HG03460 (cell line): ENCODE data around the gene PMPCA.
"Not testable (repeated sequence)": the region's sequence is repeated elsewhere in the genome, so short reads cannot be mapped to it uniquely, and the experiment has no call there.

Experiments
- ATAC-seq: cut with Tn5 transposase; IDR thresholded peaks from one replicate; pipeline ENCODE4 v1.9.1; 2021; ENCODE audit not compliant: unreplicated experiment

The PMPCA gene

GRCh38 chr9:136409557-136410455 is 652 bp upstream of the PMPCA start:
- ATAC-seq = peak; percentile 20

DNA sequence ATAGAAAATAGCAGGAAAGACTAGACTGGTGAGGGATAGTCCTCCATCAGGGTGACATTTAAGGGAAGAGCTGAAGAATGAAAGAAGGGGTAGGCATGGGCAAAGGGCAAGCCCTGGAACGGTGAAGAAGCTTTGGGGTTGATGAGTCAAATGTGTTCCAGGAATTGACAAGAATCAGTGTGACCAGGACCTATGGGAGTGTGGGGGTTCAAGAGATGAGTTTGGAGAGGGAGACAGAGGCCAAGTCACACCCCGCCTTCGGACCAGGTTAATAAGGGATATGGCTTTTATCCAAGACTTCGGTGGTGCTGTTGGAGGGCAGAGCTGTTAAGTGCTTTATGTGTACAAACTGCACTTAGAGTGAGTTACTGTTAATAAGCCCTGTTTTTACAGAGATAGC is 920 bp downstream of the PMPCA start:
- ATAC-seq = no peak

DNA sequence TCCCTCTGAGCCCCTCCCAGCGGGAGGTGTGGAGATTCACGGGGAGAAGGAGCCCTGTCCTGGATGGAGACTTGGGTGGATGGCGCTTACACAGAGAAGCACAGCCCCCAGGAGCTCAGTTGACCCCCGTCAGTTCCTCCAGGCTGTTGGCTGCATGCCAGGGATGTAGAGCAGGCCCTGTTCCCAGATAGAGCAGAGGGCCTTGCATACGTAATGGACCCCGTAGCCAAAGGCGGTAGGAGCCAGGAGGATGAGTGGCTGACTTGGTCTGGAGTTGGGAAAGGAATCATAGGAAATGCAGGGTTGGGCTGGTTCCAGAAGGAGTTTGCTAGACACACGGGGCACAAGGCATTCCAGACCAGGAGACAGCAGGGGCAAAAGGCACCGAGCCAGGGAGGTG is 2.5 kb downstream of the PMPCA start:
- ATAC-seq = no peak

DNA sequence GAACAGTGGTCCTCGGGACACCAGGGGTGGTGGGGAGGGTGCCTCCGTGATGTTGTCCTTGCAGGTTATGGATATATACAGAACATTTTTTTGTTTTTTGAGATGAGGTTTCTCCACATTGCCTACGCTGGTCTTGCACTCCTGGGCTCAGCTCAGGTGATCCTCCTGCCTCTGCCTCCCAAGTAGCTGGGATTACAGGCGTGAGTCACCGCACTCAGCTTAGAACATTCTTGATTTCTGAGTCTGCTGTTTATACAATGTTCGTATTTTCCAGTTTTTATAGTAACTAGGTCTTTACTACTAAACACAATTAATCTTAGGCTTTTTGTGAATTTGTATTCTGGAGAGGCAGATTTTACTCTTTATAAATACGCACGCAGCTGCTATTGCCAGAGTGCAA is 6.0 kb downstream of the PMPCA start:
- no peak for ATAC-seq

DNA sequence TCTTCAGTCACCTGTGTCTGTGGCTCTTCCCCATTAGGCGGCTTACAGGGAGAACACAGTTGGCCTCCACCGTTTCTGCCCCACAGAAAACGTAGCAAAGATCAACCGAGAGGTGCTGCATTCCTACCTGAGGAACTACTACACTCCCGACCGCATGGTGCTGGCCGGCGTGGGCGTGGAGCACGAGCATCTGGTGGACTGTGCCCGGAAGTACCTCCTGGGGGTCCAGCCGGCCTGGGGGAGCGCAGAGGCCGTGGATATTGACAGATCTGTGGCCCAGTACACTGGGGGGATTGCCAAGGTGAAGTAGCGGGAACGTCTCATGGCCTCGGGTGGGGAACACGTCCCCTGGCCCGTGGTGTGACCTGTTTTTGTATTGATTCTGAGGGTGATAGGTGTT is 6.5 kb downstream of the PMPCA start:
- no peak for ATAC-seq

DNA sequence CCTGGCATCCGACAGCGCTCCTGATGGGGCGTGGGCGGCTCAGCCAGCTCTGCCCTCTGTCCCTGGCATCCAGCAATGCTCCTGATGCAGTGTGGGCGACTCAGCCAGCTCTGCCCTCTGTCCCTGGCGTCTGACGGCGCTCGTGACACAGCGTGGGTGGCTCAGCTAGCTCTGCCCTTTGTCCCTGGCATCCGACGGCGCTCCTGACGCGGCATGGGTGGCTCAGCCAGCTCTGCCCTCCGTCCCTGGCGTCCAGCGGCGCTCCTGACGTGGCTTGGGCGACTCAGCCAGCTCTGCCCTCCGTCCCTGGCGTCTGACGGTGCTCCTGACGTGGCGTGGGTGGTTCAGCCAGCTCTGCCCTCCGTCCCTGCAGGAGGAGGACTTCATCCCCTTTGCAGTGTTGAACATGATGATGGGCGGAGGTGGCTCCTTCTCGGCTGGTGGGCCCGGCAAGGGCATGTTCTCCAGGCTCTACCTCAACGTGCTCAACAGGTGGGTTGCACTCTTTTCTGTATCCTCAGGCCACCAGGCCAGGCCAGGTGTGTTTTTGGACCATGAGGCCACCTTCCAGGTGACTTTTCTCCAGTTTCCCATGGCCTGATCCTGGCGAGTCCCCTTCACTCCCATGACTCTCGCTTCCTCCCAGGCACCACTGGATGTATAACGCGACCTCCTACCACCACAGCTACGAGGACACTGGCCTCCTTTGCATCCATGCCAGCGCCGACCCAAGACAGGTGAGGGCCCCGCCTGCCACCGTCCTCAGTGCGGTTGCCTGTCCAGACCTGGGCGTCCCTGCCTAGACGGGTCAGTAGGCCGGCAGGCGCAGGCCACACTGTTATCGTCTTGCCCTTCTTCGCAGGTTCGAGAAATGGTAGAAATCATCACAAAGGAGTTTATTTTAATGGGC is 8.0 kb downstream of the PMPCA start:
- ATAC-seq = no peak

DNA sequence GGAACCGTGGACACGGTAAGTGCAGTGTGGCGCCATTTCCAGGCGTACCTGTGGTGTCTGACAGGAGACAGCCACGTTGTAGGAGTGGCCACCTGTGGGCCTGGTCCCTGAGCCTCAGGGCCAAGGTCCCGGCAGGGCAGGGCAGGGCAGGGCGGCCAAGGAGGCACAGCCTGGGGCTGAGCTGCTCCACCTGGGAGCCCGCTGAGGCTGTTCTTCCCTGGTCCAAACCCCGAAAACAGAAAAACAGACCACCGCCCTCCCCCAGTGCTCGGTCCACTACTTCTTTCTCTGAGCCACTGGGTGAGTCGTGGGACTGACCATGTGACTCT is 8.6 kb downstream of the PMPCA start:
- no peak for ATAC-seq

DNA sequence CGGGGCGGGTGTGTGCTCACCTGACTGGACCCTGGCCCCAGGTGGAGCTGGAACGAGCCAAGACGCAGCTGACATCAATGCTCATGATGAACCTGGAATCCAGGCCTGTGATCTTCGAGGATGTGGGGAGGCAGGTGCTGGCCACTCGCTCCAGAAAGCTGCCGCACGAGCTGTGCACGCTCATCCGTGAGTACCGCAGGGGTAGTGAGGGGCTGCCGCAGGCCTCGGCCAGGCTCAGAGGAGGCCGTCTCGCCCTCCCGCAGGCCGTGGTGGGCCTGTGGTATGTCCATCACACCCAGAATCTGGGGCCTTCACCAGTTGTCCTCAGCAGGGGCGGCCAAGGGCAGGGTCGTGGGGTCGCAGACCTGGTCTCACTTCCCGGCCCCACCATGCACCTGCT is 11.3 kb downstream of the PMPCA start:
- ATAC-seq = no peak

- no peak for ATAC-seq
These were observed 12.4 kb downstream of the PMPCA start for GRCh38 chr9:136422876-136423275.

GRCh38 chr9:136423432-136424146 is 13.1 kb downstream of the PMPCA start:
- ATAC-seq = no peak

DNA sequence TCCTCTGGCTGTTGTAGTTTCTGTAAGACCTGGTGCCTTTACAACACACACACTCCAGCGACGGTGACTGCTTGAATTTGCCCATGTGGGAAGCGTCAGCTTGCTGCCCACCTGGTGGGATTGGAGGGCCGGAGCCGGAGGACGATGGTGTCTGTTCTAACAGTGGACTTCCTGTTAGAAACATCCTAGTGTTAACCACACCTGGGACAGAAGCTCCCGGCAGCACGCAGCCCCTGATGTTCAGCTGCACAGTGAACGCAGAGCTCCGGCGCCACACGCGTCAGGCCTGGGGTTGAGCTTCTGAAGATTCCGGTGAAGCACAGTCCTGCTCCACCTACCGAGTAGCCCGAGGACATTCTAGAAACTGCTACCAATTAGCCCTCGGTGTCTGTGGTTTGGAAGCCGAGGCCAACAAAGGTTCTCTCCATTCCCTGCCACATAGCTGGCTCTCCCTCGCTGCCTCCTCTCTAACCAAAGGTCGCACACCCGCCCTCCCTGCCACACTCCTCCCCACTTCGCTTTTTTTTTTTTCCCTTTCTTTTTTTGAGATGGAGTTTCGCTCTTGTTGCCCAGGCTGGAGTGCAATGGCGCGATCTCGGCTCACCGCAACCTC is 14.4 kb downstream of the PMPCA start:
- no peak for ATAC-seq

DNA sequence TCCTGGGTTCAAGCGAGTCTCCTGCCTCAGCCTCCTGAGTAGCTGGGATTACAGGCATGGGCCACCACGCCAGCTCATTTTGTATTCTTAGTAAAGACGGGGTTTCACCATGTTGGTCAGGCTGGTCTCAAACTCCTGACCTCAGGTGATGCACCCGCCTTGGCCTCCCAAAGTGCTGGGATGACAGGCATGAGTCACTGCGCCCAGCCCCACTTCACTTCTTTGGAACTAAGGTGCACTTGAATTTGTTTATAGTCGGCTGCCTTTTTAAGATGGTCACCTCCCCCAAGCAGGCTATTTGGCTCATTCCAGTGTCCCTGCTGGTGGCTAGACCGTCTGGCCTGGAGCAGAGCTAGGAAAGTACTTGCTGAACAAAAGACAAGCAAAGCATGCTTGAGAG is 14.9 kb downstream of the PMPCA start:
- not testable (repeated sequence) for ATAC-seq

DNA sequence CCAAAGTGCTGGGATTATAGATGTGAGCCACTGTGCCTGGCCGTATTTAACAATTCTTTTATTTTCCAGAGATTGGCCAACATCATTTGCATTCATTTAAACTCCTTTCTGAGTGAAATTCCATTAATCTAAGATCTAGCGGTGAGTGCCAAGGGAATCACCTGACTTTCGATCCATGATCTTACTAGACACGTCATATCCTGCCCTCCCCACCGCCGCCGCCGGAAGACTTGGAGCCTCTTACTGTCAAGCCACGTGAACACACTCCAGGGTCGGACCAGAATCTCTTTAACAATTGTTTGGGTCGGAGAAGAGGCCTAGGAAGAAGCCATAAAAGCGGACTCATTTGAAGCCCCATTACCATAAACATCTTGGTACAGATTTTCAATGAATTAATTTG is 16.3 kb downstream of the PMPCA start:
- no peak for ATAC-seq

DNA sequence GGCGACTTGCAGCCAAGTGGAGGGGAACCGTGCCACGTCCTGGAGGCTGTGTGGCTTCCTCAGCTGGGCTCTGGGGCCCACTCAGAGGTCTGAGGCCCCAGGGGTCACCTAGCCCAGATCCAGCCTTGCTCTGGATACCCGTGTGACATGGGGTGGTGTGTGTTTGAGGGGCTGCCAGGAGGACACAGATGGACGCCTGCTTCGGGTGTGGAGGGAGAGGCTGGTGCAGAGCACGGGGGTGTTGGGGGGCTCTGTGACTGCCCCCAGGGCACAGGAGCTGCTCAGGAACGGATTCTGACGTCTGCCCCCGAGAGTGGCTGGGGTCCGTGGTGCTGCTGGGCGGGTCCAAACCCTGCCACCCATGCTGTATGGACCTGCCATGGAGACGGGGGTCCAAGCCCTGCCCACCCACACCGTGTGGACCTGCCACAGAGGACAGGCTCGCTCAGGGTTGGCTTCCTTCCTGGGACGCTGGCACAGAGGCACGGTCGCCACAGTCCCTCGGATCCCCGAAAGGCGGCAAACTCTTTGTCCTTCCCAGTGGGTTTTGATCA is 18.7 kb downstream of the PMPCA start:
- ATAC-seq = no peak

DNA sequence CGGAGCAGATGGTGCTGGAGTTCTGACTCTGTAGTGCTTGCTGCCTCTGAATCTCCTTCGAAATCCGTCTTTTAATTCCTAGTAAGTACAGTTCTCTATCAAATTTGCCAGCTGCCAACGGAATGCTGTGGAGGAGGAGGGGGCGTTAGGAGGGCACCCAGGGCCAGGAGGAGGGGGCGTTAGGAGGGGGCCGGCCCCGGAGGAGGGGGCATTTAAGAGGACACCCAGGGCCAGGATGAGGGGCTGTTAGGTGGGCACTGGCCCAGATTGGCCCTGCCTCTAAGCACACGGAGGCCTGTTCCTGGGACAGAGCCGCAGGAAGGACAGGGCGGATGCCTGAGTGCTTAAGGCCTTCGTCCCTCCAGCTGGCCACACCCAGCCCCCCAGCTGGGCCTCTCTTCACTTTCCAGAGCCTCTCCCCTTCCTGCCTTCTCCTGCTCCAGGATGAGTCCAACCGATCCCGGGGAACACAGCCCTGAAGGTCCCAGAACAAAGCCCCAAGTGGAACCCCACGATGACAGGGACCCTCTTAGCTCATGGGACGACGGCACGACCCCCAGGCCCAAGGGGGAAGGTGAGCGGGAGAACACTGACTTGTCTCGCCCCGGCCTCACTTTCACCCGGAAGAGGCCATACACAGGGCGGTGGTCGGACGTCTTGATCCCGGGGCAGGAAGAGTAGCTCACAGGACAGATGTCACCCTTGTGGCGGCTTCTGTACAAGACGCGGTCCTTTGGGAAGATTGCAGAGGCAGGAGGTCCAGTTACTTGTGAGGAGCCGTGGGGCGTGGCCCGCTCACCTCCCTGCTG is 19.4 kb downstream of the PMPCA start:
- no peak for ATAC-seq

DNA sequence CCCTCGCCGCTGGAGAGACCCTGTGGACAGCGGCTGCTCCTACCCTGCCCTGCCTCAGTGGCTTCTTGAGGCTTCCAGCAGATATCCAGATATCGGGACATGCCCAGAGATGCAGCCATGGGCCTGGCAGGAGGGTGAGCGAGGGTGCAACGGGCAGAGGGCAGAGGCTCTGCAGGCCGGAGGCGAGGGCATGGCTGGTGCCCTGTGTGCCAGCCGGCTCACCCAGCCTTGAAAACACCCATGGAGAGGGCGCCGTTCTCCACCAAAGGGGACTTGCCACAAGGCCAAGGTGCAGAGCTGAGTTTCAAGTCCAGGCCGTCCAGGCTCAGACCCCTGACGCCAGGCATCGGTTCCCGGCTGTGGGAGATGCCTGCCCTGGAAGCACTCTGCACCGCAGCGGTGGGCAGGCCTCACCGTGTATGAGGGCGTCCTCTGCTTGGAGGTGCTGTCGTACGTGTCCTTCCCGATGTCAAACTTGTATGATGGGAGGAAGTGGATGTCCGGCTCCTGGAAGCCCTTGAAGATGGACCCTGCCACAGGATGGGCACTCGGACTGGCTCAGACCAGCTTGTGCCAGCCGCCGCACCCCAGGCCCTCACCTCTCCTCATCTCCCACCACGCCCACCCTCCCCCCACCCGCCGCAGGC is 20.3 kb downstream of the PMPCA start:
- ATAC-seq = no peak

- no peak for ATAC-seq
These were observed 21.4 kb downstream of the PMPCA start for GRCh38 chr9:136431782-136432350.

GRCh38 chr9:136432591-136432990 is 22.1 kb downstream of the PMPCA start:
- no peak for ATAC-seq
